Right lobe of liver (tissue), 4 donors: Measurements from ENCODE around the gene EFCAB12.

Experiments
- POLR2A ChIP-seq: fragments of 450-650 bp; IDR thresholded peaks from one replicate; pipeline ENCODE4 v1.6.1; 2017; ENCODE audit warnings: antibody characterized with exemption, mild to moderate bottlenecking
- TF ChIP-seq, protein P1 (sequence below), 4 donors: fragments of 200-600 bp in 3 of 4; fragments of 450-650 bp in 1 of 4; IDR thresholded peaks; one replicate each; pipeline versions ENCODE4 v1.5.1 to v1.8.0; 2016 to 2022; ENCODE audit warnings: antibody characterized with exemption in 4 of 4, mild to moderate bottlenecking in 2 of 4
- donor health status: DM: no; HTN: no; CAD: no.
- donor health status: DM: no; HTN: no; CAD: no.
- donor health status: DM: no; HTN: yes; CAD: no.

DNA sequence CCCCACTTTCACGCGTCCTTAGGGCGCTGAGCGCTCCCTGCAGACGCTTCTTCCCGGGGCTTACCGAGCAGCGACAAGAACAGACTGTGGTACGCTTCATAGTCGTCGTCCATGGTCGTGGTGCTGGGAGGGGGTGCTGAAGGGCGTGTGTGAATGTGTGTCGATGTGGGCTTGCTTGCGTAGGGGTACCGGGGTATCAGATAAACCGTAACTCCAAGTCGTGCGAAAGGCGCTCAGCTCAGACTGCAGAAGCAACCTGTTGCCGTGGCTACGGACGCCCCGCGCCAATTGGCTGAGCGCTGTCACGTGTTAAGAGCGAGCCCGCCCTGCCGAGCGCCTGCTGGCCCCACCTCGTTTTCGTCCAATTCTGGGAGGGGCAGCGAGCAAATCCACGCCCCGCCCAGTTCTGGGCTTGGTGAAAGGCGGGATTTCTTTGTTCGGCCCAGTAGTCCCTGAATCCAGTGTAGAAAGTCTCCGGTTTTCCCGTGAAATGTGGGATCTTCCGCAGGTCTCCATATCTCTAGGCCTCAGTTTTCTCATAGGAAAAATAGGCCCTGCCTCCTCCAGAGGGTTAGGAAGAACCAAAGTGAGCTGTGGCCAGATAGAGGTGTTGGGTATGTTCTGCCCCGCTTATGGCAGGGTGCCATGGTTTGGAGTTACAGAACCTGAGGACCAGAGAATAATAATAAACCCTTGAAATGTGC lies at the start of gene EFCAB12:
- no peak for TF ChIP-seq POLR2A
- TF ChIP-seq, protein P1, sequence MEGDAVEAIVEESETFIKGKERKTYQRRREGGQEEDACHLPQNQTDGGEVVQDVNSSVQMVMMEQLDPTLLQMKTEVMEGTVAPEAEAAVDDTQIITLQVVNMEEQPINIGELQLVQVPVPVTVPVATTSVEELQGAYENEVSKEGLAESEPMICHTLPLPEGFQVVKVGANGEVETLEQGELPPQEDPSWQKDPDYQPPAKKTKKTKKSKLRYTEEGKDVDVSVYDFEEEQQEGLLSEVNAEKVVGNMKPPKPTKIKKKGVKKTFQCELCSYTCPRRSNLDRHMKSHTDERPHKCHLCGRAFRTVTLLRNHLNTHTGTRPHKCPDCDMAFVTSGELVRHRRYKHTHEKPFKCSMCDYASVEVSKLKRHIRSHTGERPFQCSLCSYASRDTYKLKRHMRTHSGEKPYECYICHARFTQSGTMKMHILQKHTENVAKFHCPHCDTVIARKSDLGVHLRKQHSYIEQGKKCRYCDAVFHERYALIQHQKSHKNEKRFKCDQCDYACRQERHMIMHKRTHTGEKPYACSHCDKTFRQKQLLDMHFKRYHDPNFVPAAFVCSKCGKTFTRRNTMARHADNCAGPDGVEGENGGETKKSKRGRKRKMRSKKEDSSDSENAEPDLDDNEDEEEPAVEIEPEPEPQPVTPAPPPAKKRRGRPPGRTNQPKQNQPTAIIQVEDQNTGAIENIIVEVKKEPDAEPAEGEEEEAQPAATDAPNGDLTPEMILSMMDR (IDR thresholded peaks at IDR 0.05) = no peak
